HEK293 (cell line): ENCODE measurements around the gene MYO1B.

ENCODE experiments used
- ZNF133 ChIP-seq: fragments of 450-650 bp; formaldehyde crosslinking; IDR thresholded peaks from 2 replicates; pipeline ENCODE4 v1.5.1; 2016; ENCODE audit warnings: missing biosample characterization, missing genetic modification characterization
- ZNF37A ChIP-seq: fragments of 450-650 bp; IDR thresholded peaks from 2 replicates; pipeline ENCODE4 v1.5.1; 2018; ENCODE audit warnings: missing biosample characterization, missing genetic modification characterization
- ZNF426 ChIP-seq: fragments of 450-650 bp; formaldehyde crosslinking; IDR thresholded peaks from 2 replicates; pipeline ENCODE4 v1.5.1; 2017; ENCODE audit warnings: missing biosample characterization, missing genetic modification characterization, mild to moderate bottlenecking, inconsistent platforms, moderate library complexity
- ZNF664 ChIP-seq: fragments of 450-650 bp; formaldehyde crosslinking; IDR thresholded peaks from 2 replicates; pipeline ENCODE4 v1.5.1; 2016; ENCODE audit warnings: missing biosample characterization, missing genetic modification characterization
- TF ChIP-seq, protein P1 (sequence below): fragments of 450-650 bp; formaldehyde crosslinking; IDR thresholded peaks from 2 replicates; pipeline ENCODE4 v1.5.1; 2016; ENCODE audit warnings: missing biosample characterization, missing genetic modification characterization
- TF ChIP-seq, protein P2 (sequence below): fragments of 450-650 bp; formaldehyde crosslinking; IDR thresholded peaks from 2 replicates; pipeline ENCODE4 v1.5.1; 2016; ENCODE audit warnings: missing biosample characterization, missing genetic modification characterization
- TF ChIP-seq, protein P3 (sequence below): fragments of 450-650 bp; formaldehyde crosslinking; IDR thresholded peaks from 2 replicates; pipeline ENCODE4 v1.5.1; 2017; ENCODE audit warnings: missing biosample characterization, mild to moderate bottlenecking, missing genetic modification characterization, moderate library complexity

DNA sequence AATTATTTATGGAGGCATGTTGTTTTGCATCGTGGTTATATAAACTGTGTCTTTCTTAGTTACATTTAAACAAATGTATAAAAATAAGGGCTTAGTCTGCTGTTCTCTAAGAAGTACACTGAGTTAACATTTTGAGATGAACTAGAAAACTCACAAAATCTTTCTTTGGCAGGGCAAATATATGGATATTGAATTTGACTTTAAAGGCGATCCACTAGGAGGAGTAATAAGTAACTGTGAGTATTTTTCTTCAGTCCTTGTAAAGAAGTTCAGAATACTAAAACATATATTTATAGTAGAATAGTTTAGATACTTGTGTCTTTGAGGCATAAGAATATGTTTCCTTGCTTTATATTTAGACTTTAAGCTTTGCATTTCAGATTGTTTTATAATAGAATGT is 104.8 kb downstream of the MYO1B start:
- TF ChIP-seq ZNF133 (tag by site-specific recombination) (no peak), ZNF37A (tag by site-specific recombination) (no peak), ZNF664 (tag by site-specific recombination) (no peak), ZNF426 (tag by site-specific recombination) (no peak)
- TF ChIP-seq, protein P1, sequence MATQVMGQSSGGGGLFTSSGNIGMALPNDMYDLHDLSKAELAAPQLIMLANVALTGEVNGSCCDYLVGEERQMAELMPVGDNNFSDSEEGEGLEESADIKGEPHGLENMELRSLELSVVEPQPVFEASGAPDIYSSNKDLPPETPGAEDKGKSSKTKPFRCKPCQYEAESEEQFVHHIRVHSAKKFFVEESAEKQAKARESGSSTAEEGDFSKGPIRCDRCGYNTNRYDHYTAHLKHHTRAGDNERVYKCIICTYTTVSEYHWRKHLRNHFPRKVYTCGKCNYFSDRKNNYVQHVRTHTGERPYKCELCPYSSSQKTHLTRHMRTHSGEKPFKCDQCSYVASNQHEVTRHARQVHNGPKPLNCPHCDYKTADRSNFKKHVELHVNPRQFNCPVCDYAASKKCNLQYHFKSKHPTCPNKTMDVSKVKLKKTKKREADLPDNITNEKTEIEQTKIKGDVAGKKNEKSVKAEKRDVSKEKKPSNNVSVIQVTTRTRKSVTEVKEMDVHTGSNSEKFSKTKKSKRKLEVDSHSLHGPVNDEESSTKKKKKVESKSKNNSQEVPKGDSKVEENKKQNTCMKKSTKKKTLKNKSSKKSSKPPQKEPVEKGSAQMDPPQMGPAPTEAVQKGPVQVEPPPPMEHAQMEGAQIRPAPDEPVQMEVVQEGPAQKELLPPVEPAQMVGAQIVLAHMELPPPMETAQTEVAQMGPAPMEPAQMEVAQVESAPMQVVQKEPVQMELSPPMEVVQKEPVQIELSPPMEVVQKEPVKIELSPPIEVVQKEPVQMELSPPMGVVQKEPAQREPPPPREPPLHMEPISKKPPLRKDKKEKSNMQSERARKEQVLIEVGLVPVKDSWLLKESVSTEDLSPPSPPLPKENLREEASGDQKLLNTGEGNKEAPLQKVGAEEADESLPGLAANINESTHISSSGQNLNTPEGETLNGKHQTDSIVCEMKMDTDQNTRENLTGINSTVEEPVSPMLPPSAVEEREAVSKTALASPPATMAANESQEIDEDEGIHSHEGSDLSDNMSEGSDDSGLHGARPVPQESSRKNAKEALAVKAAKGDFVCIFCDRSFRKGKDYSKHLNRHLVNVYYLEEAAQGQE (tag by site-specific recombination): no peak
- TF ChIP-seq, protein P2, sequence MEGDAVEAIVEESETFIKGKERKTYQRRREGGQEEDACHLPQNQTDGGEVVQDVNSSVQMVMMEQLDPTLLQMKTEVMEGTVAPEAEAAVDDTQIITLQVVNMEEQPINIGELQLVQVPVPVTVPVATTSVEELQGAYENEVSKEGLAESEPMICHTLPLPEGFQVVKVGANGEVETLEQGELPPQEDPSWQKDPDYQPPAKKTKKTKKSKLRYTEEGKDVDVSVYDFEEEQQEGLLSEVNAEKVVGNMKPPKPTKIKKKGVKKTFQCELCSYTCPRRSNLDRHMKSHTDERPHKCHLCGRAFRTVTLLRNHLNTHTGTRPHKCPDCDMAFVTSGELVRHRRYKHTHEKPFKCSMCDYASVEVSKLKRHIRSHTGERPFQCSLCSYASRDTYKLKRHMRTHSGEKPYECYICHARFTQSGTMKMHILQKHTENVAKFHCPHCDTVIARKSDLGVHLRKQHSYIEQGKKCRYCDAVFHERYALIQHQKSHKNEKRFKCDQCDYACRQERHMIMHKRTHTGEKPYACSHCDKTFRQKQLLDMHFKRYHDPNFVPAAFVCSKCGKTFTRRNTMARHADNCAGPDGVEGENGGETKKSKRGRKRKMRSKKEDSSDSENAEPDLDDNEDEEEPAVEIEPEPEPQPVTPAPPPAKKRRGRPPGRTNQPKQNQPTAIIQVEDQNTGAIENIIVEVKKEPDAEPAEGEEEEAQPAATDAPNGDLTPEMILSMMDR (tag by site-specific recombination): no peak
- TF ChIP-seq, protein P3, sequence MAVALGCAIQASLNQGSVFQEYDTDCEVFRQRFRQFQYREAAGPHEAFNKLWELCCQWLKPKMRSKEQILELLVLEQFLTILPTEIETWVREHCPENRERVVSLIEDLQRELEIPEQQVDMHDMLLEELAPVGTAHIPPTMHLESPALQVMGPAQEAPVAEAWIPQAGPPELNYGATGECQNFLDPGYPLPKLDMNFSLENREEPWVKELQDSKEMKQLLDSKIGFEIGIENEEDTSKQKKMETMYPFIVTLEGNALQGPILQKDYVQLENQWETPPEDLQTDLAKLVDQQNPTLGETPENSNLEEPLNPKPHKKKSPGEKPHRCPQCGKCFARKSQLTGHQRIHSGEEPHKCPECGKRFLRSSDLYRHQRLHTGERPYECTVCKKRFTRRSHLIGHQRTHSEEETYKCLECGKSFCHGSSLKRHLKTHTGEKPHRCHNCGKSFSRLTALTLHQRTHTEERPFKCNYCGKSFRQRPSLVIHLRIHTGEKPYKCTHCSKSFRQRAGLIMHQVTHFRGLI (tag by site-specific recombination): no peak
